Spleen (tissue), 11 donors: ENCODE measurements around the gene SBDS. TPM values are rescaled to one million over a fixed set of nuclear protein-coding genes. Genes with fewer than 3 reads are reported as not detected.

Source experiments
- polyA plus RNA-seq, 3 donors: library from polyadenylated mRNA; stranded (reverse); fragments of 200-250 nt; gene quantifications; one replicate each; pipeline ENCODE4 v1.2.1, GENCODE V29; 2013
- small RNA-seq, 4 donors: library from RNA; depleted of rRNA; stranded (forward); fragments of <200 nt; gene quantifications; one replicate each; pipeline ENCODE3, GENCODE V24; 2016
- total RNA-seq, 7 donors: library from RNA; depleted of rRNA in 3 of 7; stranded (reverse); fragments of >200 nt in 3 of 7; fragmentation: NEBNext Ultra II Directional in 4 of 7; extraction: Animal tissue kit (Norgen Biotek cat#: 25700) in 4 of 7; gene quantifications; one replicate each; pipeline versions ENCODE4 v1.1.0 to v1.2.1, GENCODE V29; 2016 to 2021
- donor health status: healthy with polysubstance abuse.
- donor health status: DM: no; HTN: no; CAD: no; lungs with moderate emphysema.
- donor health status: DM: no; HTN: no; CAD: no.
- donor health status: Bipolar disorder and iron deficiency.
- donor health status: healthy.
- donor health status: DM: no; HTN: no; CAD: no.
- donor health status: DM: yes; HTN: yes; CAD: no.

The SBDS gene
- total and polyA plus RNA-seq, 10 donors, result 36.9 to 63.8 (median 51.3) TPM

Small RNAs within 50 kb of the gene (small RNA-seq; reads per million reads assigned to genes)
- gene RN7SL43P, result 0 reads per million in 4 donors

Other genes starting within 250 kb of the SBDS start
- gene TMEM248, start 74.4 kb downstream of the SBDS start, total RNA-seq, result 100 to 1,000 TPM in 3 of 7 donors, 10 to 100 TPM in 4; 79.7 to 142 (median 93.7) TPM
- gene TMEM248, start 74.4 kb downstream of the SBDS start, polyA plus RNA-seq, result 10 to 100 TPM; 21.5 to 30.9 (median 25.8) TPM
- gene TYW1, start 1.2 kb upstream of the SBDS start, total RNA-seq, result 10 to 100 TPM; 14.2 to 83.6 (median 23.5) TPM
- 1 to 10 TPM; 4.9 to 7.4 (median 7.0) TPM for gene TYW1, start 1.2 kb upstream of the SBDS start, polyA plus RNA-seq